Articular chondrocyte of knee joint (primary cell): ENCODE data around the gene SELENOK. TPM values are rescaled to one million over a fixed set of nuclear protein-coding genes. Genes with fewer than 3 reads are reported as not detected.

ENCODE experiments used
- total RNA-seq: library from RNA; depleted of rRNA; stranded (reverse); fragments of >200 nt; gene quantifications from 2 replicates; pipeline ENCODE4 v1.2.3, GENCODE V29; 2012

The SELENOK gene
- 23.8 and 28.2 TPM in 2 replicates for total RNA-seq

GRCh38 chr3:53891497-53892285 is at the start of gene SELENOK:
TSS of gene SELENOK (minus strand) at chr3:53891859.

GRCh38 chr3:53881691-53882593 is 9.7 kb downstream of the SELENOK start, which contains the start of gene ACTR8:
TSS of gene ACTR8 (minus strand) at chr3:53882152. CDS start at chr3:53882101, 51 bp downstream.

GRCh38 chr3:53846134-53846850 is 45.4 kb downstream of the SELENOK start, which contains the start of the genes CHDH and IL17RB:
TSS of gene CHDH (minus strand) at chr3:53846419. CDS start at chr3:53824008, 22,411 bp downstream.
TSS of gene IL17RB (plus strand) at chr3:53846568. CDS start at chr3:53846589, 21 bp downstream.

Other genes starting within 250 kb of the SELENOK start
- 3.7 and 5.5 TPM in 2 replicates for gene CHDH, start 45.4 kb downstream of the SELENOK start, total RNA-seq
- 2.1 and 3.6 TPM in 2 replicates for gene IL17RB, start 45.3 kb downstream of the SELENOK start, total RNA-seq
- 33.1 and 38.5 TPM in 2 replicates for gene ACTR8, start 9.7 kb downstream of the SELENOK start, total RNA-seq
- 7.3 and 17.7 TPM in 2 replicates for gene CACNA2D3, start 230.7 kb upstream of the SELENOK start, total RNA-seq